ENCODE measurements around the gene ZBTB16.

The ZBTB16 gene

DNA sequence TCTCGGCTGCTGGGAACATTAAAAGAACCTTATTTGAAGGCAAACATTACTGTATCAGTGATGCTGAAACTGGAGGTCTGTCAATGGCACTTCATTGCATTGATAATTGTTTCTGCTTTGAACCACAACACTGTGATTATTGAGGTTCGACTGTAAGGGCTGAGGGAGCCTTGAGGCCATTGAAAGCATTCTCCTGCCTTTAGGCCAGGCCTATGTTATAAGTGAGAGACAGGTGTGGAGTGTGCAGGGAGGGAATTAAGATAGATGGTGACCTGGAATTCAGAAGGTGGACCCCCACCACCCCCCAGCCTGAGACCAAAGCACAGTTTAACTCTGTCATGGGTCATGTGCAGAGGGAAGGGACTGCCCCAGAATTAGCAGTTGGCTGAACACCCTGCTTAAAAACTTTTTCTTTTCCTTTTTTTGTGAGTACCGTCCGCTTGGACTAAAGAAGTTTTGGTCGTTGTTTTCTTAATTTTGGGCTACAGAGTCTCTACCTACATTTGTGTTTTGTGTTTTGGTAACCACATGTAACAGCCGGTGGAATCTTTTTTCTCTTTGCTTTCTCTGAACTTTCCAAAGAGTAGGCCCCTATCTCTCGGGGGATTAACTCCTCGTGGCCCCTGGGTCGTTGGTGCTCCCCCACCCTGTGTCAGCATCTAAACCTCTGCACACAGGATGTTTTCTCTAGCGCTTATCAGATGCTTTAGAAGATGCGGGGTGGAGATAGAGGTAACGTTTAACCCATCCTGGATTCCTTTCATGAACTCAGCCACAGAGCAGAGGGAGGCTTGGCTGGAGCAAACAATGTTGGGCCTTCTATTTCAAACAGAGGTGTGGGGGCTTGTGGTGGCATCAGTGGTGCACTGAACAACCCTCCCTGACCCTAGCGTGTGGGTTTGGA lies 43.7 kb downstream of the ZBTB16 start:
- no peak for DNase-seq (ENCODE audit: extremely low read depth in 1 of 2, low read depth in 1 of 2)

GRCh38 chr11:114105611-114106010 lies 46.1 kb downstream of the ZBTB16 start:
- DNase-seq (ENCODE audit: extremely low read depth in 1 of 2, low read depth in 1 of 2): no peak

DNA sequence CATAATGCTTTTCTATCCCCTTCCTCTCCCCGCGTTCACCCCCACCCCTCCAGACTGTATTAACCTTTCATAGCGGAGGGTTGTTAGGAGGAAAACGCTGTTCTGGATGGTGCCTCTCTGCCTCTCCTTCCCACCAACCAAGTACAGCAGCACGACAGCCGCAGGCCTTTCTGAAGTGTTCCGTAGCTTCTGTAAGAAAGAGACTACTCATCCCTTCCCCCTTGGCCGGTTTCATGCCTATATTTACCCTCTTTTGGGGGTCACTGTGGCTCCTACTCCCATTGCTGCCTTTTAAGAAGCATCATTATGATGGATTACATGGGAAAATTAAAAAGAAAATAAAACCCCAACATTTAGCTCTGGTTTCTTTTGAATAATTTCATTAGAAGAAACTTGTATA lies 46.5 kb downstream of the ZBTB16 start:
- no peak for DNase-seq (ENCODE audit: extremely low read depth in 1 of 2, low read depth in 1 of 2)

DNA sequence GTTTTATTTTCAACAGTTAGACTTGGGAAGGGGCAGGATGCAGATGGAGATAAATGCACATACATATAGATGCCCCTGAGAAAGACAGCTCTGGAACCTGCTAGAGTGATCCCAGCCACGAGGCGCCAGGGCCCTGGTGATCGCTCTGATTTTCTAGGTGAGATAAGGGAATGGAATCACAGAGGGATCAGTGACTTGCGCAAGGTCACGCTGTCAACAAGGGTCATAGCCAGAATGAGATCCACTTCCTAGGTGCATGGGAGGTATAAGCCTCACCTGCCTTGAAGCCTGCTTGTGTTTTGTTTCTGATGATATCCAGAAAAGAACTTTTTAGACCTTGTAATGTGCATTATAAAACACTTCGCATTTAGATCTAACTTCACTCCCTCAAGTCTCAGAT lies 47.5 kb downstream of the ZBTB16 start:
- DNase-seq (ENCODE audit: extremely low read depth in 1 of 2, low read depth in 1 of 2): no peak

DNA sequence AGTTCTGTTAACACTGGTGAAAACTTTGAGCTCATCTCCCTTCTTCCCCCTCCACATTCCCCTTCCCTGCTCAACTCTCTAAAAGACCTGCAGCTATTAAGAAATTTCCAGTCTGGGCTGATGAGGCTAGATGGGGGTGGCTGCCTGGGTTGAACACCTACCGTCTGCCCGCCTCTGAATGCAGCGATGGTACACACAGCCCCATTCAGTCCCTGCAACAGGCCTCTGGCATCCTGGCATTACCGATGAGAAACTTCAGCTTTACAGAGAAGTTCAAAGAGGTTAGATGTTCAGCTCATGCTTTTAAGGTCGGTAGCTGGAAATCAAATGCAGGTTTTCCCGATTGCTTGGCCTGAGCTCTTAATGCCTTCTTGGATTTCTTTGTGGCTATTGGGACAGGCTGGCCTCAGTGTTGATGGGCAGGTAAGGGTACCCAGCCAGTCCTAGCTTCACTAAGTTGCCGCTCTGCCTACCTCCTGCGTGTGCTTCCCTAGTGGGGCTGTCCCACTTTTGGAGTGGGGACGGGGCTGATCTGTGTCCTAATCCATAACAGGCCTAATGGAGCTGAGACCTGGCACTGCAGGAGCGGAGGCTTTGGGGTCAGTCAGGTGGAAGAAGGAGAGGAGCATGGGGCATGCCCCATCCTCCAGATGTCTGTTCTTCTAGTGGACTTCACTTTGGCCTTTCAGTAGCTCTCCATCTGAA lies 49.1 kb downstream of the ZBTB16 start:
- no peak for DNase-seq (ENCODE audit: extremely low read depth in 1 of 2, low read depth in 1 of 2)

DNA sequence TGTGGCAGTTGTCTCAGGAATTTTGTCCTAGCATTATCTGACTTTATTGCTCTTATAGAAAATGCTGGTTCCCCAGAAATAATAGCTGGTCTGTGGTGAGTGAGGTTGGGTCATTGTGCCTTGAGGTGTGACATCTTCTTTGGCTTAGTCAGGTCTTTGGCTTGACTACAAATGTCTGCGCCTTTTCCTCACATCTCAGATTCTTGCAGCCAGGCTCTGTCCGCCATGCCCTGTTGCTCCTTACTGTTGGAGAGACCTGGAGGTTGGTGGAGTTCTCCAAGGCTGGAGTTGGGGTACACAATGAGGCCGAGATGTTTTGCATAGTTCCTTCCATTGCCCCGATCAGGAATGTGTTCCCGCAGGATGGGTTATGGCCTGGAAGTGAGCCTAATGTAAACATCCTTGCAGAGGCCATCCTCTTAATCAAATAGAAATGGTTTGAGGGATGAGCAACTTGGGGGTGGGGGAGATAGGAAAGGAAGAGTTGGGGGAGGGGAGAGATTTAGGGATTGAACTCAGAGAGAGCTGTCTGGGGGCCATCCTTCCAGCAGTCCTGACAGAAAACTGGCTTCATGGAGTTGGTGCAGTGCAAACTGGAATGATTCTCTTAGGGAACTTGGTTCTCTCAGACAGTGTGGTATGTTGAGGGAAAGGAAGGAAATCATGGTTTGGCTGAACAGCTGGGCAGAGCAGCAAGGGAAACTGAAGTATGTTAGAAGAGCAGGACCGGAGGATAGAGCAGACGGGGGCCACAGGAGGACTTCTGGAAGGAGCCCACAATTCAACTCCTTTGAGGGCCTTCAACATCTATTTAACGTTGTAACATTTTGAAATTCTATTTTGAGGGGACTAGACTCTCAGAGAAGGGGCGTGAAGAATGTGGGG lies 49.9 kb downstream of the ZBTB16 start:
- DNase-seq (ENCODE audit: extremely low read depth in 1 of 2, low read depth in 1 of 2): no peak

GRCh38 chr11:114110123-114110522 lies 50.6 kb downstream of the ZBTB16 start:
- no peak for DNase-seq (ENCODE audit: extremely low read depth in 1 of 2, low read depth in 1 of 2)

DNA sequence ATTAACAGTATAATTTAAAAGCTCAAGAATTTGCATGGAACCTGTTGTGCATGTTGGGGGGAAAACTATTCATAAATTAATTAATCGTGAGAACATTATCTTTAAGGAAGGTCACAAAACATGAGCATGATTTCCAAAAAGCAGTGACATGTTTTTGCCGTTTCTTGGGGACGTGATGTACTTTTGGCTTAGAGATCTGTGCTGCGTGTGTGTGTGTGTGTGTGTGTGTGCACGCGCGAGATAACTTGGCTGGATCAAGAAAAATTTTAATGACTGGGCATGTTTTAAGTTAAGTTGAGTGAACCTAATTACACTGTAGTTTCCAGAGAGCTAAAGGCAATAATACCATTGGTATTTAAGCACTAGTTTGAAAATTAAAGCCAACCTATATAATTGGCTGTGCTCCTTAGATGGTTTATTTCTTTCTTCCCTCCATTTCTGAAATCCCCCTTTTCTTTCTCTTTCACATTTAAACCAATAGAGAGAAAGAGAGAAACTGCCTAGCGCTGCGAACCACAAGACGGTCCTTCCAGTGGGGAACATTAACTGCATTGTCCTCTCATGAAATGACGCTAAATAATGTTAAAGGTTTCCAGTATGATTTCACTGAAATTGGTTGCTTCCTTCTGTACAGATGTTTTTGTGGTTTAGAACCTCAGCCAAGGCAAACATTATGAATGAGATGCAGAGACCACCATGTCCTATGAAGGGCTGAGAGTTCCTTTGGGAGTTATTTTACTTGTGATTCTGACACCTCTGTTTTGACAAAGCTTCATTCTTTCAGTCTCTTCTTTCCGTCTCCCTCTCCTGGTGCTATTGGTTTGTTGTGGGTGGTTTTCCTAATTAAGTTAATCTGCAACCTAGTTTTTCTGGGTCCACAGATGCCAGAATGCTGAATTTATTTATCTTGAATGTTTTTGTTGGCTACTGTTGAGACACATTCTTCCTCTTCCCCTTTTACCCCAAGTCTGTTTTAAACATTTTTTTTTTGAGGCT lies 51.7 kb downstream of the ZBTB16 start:
- DNase-seq (ENCODE audit: extremely low read depth in 1 of 2, low read depth in 1 of 2): no peak

DNA sequence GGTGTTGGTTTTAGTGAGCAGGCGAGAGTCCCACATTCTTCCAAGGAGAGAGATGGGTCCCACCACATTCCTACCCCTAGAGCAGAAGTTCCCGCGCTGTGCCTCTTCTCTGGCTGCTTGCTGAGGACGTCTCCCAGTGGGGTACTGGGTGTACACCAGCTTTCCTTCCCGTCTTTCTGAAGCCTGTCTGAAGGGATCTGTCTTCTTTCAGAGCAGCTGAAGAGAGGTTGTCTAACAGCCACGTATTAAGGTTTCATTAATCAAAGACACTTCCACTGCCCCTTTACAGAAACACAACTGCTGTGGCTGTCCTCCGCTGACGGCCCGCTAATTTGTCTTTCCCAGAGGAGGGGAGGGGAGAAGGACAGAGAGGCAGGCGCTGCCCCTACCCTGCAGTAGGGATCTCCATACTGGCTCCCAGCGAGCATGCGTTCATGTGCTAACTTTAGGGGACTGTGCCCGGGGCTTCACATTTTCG lies 56.0 kb downstream of the ZBTB16 start:
- DNase-seq (ENCODE audit: extremely low read depth in 1 of 2, low read depth in 1 of 2): no peak

DNA sequence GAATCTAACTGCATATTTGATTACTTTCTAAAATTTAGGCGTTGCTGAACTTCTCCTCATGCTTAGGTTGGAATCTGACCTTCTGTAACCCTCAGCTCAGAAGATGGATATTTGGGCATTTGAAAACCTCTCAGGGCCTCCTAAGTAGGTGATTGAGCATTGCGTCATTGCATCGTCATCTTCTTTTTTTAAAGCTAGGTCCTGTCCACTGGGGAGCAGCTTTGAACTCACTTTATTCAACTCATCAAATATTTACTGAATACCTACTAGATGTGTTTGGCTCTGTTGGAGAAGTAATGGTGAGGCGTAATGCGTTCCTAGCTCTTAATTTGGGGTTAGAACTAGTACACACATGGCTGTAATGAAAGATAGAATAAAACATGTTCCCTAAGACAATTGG lies 56.8 kb downstream of the ZBTB16 start:
- DNase-seq (ENCODE audit: extremely low read depth in 1 of 2, low read depth in 1 of 2): no peak

- DNase-seq (ENCODE audit: extremely low read depth in 1 of 2, low read depth in 1 of 2): no peak
Observed at GRCh38 chr11:114116800-114117199, 57.3 kb downstream of the ZBTB16 start.

GRCh38 chr11:114120606-114121005 lies 61.1 kb downstream of the ZBTB16 start:
- DNase-seq (ENCODE audit: extremely low read depth in 1 of 2, low read depth in 1 of 2): no peak

DNA sequence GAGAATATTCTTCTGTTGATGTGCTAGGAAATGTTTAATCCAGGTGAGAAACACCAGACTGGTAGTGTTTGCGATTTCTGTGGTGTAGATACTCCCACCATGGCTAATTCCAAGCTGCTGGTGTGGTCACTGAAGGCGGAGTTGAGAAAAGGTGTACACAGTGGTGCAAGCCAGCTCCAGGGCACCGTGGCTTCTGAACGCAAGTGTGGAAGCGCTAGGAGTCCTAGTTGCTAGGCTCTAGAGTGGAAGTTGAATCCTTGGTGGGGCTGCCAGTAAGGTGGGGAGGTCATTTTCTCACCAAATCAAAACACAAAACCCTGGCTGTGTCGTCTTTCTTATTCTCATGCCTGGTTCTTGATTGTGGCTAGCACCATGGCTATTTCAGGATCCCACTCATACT lies 61.6 kb downstream of the ZBTB16 start:
- no peak for DNase-seq (ENCODE audit: extremely low read depth in 1 of 2, low read depth in 1 of 2)

DNA sequence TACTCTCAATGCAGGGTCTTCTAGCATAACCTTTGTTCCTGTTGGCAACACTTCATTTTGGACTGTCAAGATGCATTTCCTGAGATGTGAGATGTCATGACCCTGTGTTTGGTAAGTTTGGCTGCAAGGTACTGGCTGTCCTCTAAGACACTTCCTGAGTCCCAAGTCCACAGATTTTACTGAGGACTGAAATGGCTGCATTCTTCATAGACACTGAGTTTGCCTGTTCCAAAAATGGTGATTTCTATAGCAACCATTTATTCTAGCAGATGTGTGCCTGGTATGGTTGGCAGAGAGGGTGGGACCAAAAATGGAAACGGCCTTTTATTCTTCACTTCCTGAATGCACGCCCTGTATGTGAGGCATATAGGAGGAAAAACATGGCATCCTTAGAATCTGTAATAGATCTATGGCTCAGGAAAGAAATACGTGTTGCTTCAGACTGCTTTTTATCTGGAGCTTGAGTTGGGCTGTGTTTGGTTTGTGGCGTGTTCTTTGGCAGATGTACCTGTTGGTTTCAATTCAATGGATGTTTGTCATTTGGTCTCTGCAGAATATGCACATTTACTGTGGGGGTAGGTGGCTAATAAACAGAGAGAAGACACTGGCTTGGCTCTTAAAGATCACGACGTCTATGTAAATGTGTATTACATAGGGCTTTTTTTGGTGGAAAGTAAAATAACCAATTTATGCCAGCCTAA lies 62.4 kb downstream of the ZBTB16 start:
- no peak for DNase-seq (ENCODE audit: extremely low read depth in 1 of 2, low read depth in 1 of 2)

- DNase-seq (ENCODE audit: extremely low read depth in 1 of 2, low read depth in 1 of 2): no peak
Observed at GRCh38 chr11:114122686-114123085, 63.2 kb downstream of the ZBTB16 start.

DNA sequence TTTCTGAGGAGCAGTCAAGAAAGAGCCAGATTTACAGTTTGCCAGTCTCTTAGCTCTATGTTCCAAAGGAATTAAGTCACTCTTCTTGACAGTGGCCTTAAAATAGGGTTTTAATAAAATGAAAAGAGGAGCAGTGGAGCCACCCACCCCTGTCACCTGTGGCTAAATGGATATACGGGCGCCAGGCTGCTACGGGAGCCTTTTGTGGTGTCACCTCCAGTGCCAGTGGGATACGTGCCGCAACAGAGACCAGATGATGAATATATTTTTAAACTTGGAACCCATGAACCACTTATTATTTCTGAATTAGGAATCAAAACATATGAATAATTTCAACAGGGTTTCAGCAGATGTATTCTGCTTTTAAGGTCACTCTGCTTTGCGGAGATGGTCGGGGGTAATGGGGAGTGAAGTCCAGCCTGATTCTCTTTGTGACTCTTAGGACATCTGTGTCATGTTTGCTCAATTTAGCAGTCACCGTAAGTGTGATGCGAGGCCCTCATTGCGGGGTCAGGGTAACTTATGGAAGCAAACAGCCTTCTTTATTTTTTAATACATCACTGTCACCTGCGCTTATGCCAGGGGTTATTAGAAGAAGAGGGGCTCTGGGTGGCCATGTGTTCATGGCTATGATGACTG lies 64.3 kb downstream of the ZBTB16 start:
- DNase-seq (ENCODE audit: extremely low read depth in 1 of 2, low read depth in 1 of 2): no peak

- DNase-seq (ENCODE audit: extremely low read depth in 1 of 2, low read depth in 1 of 2): no peak
Observed at GRCh38 chr11:114124601-114125144, 65.2 kb downstream of the ZBTB16 start.

DNA sequence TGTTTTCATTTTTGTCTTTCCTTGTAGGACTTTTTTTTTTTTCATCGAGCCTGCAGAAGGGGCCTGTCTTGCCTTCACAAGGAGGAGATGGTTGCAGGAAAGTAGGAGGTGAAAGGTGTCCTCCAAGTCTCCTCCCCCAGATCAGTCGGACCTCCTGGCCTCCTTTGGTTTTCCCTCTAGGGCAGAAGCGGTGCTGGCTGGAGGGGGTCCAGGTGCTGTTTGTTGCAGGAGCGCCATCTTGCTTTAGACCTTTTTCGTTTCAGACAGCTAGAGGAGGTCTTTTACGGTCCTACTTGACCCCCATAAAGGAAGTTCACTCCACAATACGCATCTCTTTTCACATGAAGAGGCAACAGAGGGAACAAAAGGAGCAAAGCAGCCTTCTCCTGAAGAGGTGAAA lies 66.0 kb downstream of the ZBTB16 start:
- no peak for DNase-seq (ENCODE audit: extremely low read depth in 1 of 2, low read depth in 1 of 2)

- DNase-seq (ENCODE audit: extremely low read depth in 1 of 2, low read depth in 1 of 2): no peak
Observed at GRCh38 chr11:114125959-114126358, 66.4 kb downstream of the ZBTB16 start.

All from stimulated activated CD8-positive, alpha-beta memory T cell treated with anti-CD3 and anti-CD28 coated beads, Interleukin-7, amount 100 ng/mL, for 48 hours (primary cell).